ENCODE measurements around the gene THAP5.

GRCh38 chr7:108603656-108604306 is 34.3 kb upstream of the THAP5 start:
- no peak for TF ChIP-seq CTCF (conservative IDR thresholded peaks at IDR 0.05)
- no peak for TF ChIP-seq EZH2 (IDR thresholded peaks at IDR 0.05; ENCODE audit: low read depth)
